K562 (cell line): Measurements from ENCODE around the gene SPTBN4. TPM values are rescaled to one million over a fixed set of nuclear protein-coding genes. Genes with fewer than 3 reads are reported as not detected.

Source experiments
- BCL6 ChIP-seq: fragments of 250-450 bp; sonication (Bioruptor Pico); IDR thresholded peaks from 2 replicates; pipeline ENCODE4 v1.4.0; 2020
- CCNT2 ChIP-seq: IDR thresholded peaks from 2 replicates; pipeline ENCODE4 v1.6.1; 2011; ENCODE audit warnings: borderline replicate concordance, low read depth, mild to moderate bottlenecking, moderate library complexity, mixed read lengths, low read length; ENCODE audit not compliant: insufficient read length; ENCODE audit errors: extremely low read depth
- CREB1 ChIP-seq, 2 experiments: sonication (generic) in 1 of 2; formaldehyde crosslinking in 1 of 2; IDR thresholded peaks; 2 replicates each; pipeline versions ENCODE4 v1.6.1 to v1.8.0; 2012 to 2022; ENCODE audit warnings: inconsistent platforms in 1 of 2, mild to moderate bottlenecking in 1 of 2, missing genetic modification reagents in 1 of 2, moderate library complexity in 1 of 2
- HDAC2 ChIP-seq: fragments of 450-650 bp; IDR thresholded peaks from 2 replicates; pipeline ENCODE4 v1.6.1; 2016; ENCODE audit warnings: mild to moderate bottlenecking
- KHSRP ChIP-seq: fragments of 450-650 bp; IDR thresholded peaks from 2 replicates; pipeline ENCODE4 v1.6.1; 2017
- PHB ChIP-seq: fragments of 250-450 bp; sonication (Bioruptor Pico); IDR thresholded peaks from 2 replicates; pipeline ENCODE4 v1.5.0; 2021
- POLR2G ChIP-seq: fragments of 200-400 bp; formaldehyde crosslinking; IDR thresholded peaks from 2 replicates; pipeline ENCODE4 v1.6.1; 2017; ENCODE audit warnings: low read depth, mild to moderate bottlenecking, antibody characterized with exemption, low read length, moderate library complexity
- SLC30A9 ChIP-seq: fragments of 250-450 bp; sonication (Bioruptor Pico); IDR thresholded peaks from 2 replicates; pipeline ENCODE4 v1.8.0; 2022; ENCODE audit warnings: mild to moderate bottlenecking, moderate library complexity
- U2AF1 ChIP-seq: fragments of 200-400 bp; formaldehyde crosslinking; optimal IDR thresholded peaks from 2 replicates; pipeline ENCODE3; 2017; ENCODE audit warnings: mild to moderate bottlenecking, low read depth, low read length, moderate library complexity
- ZFX ChIP-seq: sonication (generic); formaldehyde crosslinking; IDR thresholded peaks from 2 replicates; pipeline ENCODE4 v1.8.0; 2022; ENCODE audit warnings: mild to moderate bottlenecking, missing genetic modification reagents, moderate library complexity
- ZNF232 ChIP-seq: sonication (generic); formaldehyde crosslinking; IDR thresholded peaks from 2 replicates; pipeline ENCODE4 v1.8.0; 2022; ENCODE audit warnings: mild to moderate bottlenecking, missing genetic modification reagents
- ZNF282 ChIP-seq: sonication (generic); formaldehyde crosslinking; IDR thresholded peaks from 2 replicates; pipeline ENCODE4 v1.8.1; 2023; ENCODE audit warnings: missing genetic modification reagents
- ZNF507 ChIP-seq: conservative IDR thresholded peaks from 2 replicates; pipeline ENCODE4 v1.6.1; 2017; ENCODE audit warnings: missing genetic modification characterization, missing compliant biosample characterization
- ZNF695 ChIP-seq: fragments of 450-650 bp; formaldehyde crosslinking; IDR thresholded peaks from 2 replicates; pipeline ENCODE4 v1.4.0; 2020; ENCODE audit warnings: mild to moderate bottlenecking, moderate library complexity
- ZNF76 ChIP-seq: fragments of 250-450 bp; sonication (Bioruptor Pico); IDR thresholded peaks from 2 replicates; pipeline ENCODE4 v1.4.0; 2020; ENCODE audit warnings: mild to moderate bottlenecking, moderate library complexity, borderline replicate concordance
- polyA plus RNA-seq, 8 experiments: library from polyadenylated mRNA; depleted of rRNA in 4 of 8; stranded (reverse) in 5 of 8; unstranded in 3 of 8; fragments of >200 nt; fragmentation: Nextera tagmentation in 2 of 8; fragmentation: Illumina TruSeq in 1 of 8; extraction: Ambion mirVana in 2 of 8; extraction: Trizol in 1 of 8; gene quantifications; 2 replicates each; pipeline versions ENCODE4 v1.2.1 to v1.2.3, GENCODE V29; 2011 to 2014; ENCODE audit warnings: inconsistent platforms in 1 of 8, missing spikeins in 1 of 8
- total RNA-seq, 7 experiments: library from RNA; depleted of rRNA in 6 of 7; stranded (reverse); fragments of >200 nt in 6 of 7; fragmentation: Illumina TruSeq in 2 of 7; extraction: Trizol in 2 of 7; gene quantifications; 2 replicates each; pipeline versions ENCODE4 v1.2.1 to v1.2.3, GENCODE V29; 2011 to 2021; ENCODE audit warnings: low replicate concordance in 1 of 7
- TF ChIP-seq, protein P1 (sequence below): sonication (generic); formaldehyde crosslinking; IDR thresholded peaks from 2 replicates; pipeline ENCODE4 v1.8.1; 2022; ENCODE audit warnings: missing genetic modification reagents
- TF ChIP-seq, protein P2 (sequence below): sonication (generic); formaldehyde crosslinking; IDR thresholded peaks from 2 replicates; pipeline ENCODE4 v1.8.0; 2023; ENCODE audit warnings: mild to moderate bottlenecking, missing genetic modification reagents
- TF ChIP-seq, protein P3 (sequence below): fragments of 450-650 bp; IDR thresholded peaks from 2 replicates; pipeline ENCODE4 v1.6.1; 2016
- TF ChIP-seq, protein P4 (sequence below): fragments of 450-650 bp; IDR thresholded peaks from one replicate; pipeline ENCODE4 v1.6.1; 2018; ENCODE audit warnings: mild to moderate bottlenecking, moderate library complexity; ENCODE audit not compliant: partially characterized antibody
- TF ChIP-seq, protein P5 (sequence below): sonication (generic); formaldehyde crosslinking; IDR thresholded peaks from 2 replicates; pipeline ENCODE4 v1.8.0; 2022; ENCODE audit warnings: mild to moderate bottlenecking, low read depth, missing genetic modification reagents

Gene SPTBN4
- total and polyA plus RNA-seq, 9 of the 15 experiments (the other 6 are each of a cell fraction or from before 2014, with no cell fraction given) = 0.01 to 1.5 (median 0.86) TPM

- TF ChIP-seq ZFX (CRISPR knock-in tag) (no peak), POLR2G (peak; percentile 87), HDAC2 (no peak), SLC30A9 (CRISPR knock-in tag) (no peak), BCL6 (CRISPR knock-in tag) (no peak), ZNF232 (CRISPR knock-in tag) (no peak), ZNF695 (CRISPR knock-in tag) (no peak), ZNF507 (tag) (no peak), CREB1 (IDR thresholded peaks at IDR 0.05) (peak; percentile 86), CREB1 (CRISPR knock-in tag; IDR thresholded peaks at IDR 0.05) (peak; percentile 94), ZNF282 (CRISPR knock-in tag) (no peak), CCNT2 (peak; percentile 97), PHB (CRISPR knock-in tag) (no peak), U2AF1 (no peak), KHSRP (no peak), ZNF76 (CRISPR knock-in tag) (no peak)
- TF ChIP-seq, protein P1, sequence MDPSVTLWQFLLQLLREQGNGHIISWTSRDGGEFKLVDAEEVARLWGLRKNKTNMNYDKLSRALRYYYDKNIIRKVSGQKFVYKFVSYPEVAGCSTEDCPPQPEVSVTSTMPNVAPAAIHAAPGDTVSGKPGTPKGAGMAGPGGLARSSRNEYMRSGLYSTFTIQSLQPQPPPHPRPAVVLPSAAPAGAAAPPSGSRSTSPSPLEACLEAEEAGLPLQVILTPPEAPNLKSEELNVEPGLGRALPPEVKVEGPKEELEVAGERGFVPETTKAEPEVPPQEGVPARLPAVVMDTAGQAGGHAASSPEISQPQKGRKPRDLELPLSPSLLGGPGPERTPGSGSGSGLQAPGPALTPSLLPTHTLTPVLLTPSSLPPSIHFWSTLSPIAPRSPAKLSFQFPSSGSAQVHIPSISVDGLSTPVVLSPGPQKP = no peak
- TF ChIP-seq, protein P2, sequence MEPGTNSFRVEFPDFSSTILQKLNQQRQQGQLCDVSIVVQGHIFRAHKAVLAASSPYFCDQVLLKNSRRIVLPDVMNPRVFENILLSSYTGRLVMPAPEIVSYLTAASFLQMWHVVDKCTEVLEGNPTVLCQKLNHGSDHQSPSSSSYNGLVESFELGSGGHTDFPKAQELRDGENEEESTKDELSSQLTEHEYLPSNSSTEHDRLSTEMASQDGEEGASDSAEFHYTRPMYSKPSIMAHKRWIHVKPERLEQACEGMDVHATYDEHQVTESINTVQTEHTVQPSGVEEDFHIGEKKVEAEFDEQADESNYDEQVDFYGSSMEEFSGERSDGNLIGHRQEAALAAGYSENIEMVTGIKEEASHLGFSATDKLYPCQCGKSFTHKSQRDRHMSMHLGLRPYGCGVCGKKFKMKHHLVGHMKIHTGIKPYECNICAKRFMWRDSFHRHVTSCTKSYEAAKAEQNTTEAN = no peak
- TF ChIP-seq, protein P3, sequence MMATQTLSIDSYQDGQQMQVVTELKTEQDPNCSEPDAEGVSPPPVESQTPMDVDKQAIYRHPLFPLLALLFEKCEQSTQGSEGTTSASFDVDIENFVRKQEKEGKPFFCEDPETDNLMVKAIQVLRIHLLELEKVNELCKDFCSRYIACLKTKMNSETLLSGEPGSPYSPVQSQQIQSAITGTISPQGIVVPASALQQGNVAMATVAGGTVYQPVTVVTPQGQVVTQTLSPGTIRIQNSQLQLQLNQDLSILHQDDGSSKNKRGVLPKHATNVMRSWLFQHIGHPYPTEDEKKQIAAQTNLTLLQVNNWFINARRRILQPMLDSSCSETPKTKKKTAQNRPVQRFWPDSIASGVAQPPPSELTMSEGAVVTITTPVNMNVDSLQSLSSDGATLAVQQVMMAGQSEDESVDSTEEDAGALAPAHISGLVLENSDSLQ = peak; percentile 80
- TF ChIP-seq, protein P4, sequence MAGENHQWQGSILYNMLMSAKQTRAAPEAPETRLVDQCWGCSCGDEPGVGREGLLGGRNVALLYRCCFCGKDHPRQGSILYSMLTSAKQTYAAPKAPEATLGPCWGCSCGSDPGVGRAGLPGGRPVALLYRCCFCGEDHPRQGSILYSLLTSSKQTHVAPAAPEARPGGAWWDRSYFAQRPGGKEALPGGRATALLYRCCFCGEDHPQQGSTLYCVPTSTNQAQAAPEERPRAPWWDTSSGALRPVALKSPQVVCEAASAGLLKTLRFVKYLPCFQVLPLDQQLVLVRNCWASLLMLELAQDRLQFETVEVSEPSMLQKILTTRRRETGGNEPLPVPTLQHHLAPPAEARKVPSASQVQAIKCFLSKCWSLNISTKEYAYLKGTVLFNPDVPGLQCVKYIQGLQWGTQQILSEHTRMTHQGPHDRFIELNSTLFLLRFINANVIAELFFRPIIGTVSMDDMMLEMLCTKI = no peak
- TF ChIP-seq, protein P5, sequence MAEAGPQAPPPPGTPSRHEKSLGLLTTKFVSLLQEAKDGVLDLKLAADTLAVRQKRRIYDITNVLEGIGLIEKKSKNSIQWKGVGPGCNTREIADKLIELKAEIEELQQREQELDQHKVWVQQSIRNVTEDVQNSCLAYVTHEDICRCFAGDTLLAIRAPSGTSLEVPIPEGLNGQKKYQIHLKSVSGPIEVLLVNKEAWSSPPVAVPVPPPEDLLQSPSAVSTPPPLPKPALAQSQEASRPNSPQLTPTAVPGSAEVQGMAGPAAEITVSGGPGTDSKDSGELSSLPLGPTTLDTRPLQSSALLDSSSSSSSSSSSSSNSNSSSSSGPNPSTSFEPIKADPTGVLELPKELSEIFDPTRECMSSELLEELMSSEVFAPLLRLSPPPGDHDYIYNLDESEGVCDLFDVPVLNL (CRISPR knock-in tag) = no peak
Measured at GRCh38 chr19:40443131-40443999, 23.4 kb upstream of the SPTBN4 start (continued).
